GM12878 (cell line): Measurements from ENCODE around the gene ART3. TPM values are rescaled to one million over a fixed set of nuclear protein-coding genes. Genes with fewer than 3 reads are reported as not detected.
A peak's percentile ranks its signal among the peaks of the same experiment; 100 is the strongest.

Experiments used
- ATAC-seq: fragments of 200-7000 bp; cut with Tn5 transposase; 3 replicates; pipeline ENCODE4 v1.9.1; 2020; ENCODE audit warnings: mild to moderate bottlenecking, moderate library complexity
- BruUV-seq: library from RNA; stranded (reverse); fragments of 400-500 nt; replicated peaks from 2 replicates; lab custom pipeline; 2021; lab: Mats Ljungman, UMichigan
- CTCF ChIA-PET: fragments of 300-600 bp; sonication (Branson Sonifier 250); formaldehyde crosslinking; extraction: SDS; loops from one replicate; lab custom pipeline; 2021; ENCODE audit warnings: inconsistent platforms; lab: Yijun Ruan, JAX
- POLR2A ChIA-PET: fragments of 350-600 bp; formaldehyde crosslinking; extraction: SDS; loops from one replicate; lab custom pipeline; 2021; ENCODE audit warnings: inconsistent platforms; lab: Charles Lee
- RAD21 ChIA-PET: fragments of 300-600 bp; sonication (Branson Sonifier 250); formaldehyde crosslinking; loops from one replicate; lab custom pipeline; 2023; ENCODE audit warnings: antibody characterized with exemption; ENCODE audit not compliant: unreplicated experiment; lab: Charles Lee
- SMC1A ChIA-PET: fragments of 300-600 bp; sonication (Branson Sonifier 250); formaldehyde crosslinking; loops from one replicate; lab custom pipeline; 2023; ENCODE audit not compliant: unreplicated experiment, uncharacterized antibody; lab: Charles Lee
- DNase-seq: peaks from one replicate; pipeline ENCODE4 v3.0.0-alpha.2; 2011; ENCODE audit warnings: low read depth, low spot score
- FAIRE-seq: peaks from 3 replicates; lab custom pipeline; 2011; peaks lifted over from hg19 to GRCh38; lab: Jason Lieb, UNC
- H2AFZ ChIP-seq: 2 replicates; pipeline ENCODE4 v1.6.0; 2011; ENCODE audit warnings: low read depth, low read length, control low read depth; ENCODE audit not compliant: control insufficient read depth
- H3K27ac ChIP-seq: 2 replicates; pipeline ENCODE4 v1.5.1; 2011; ENCODE audit warnings: control low read depth; ENCODE audit not compliant: control insufficient read depth, insufficient read depth
- H3K27me3 ChIP-seq, 2 experiments: replicated peaks in 1 of 2; 2 replicates each; pipeline versions ENCODE4 v1.6.0 to v1.6.1; 2011; ENCODE audit warnings: low read length in 1 of 2; ENCODE audit not compliant: control insufficient read depth in 2 of 2, insufficient read depth in 2 of 2
- H3K36me3 ChIP-seq, 2 experiments: 2 replicates each; pipeline ENCODE4 v1.5.1; 2011; ENCODE audit warnings: low read length in 1 of 2; ENCODE audit not compliant: control insufficient read depth in 2 of 2, insufficient read depth in 2 of 2
- H3K4me1 ChIP-seq: 2 replicates; pipeline ENCODE4 v1.6.1; 2011; ENCODE audit warnings: mild to moderate bottlenecking, low read length, moderate library complexity, mixed read lengths; ENCODE audit not compliant: control insufficient read depth, insufficient read depth
- H3K4me2 ChIP-seq: 2 replicates; pipeline ENCODE4 v1.6.0; 2011; ENCODE audit warnings: control low read depth; ENCODE audit not compliant: control insufficient read depth, insufficient read depth
- H3K4me3 ChIP-seq: fragments of 200-600 bp; sonication (generic); 2 replicates; pipeline ENCODE4 v1.5.1; 2016
- H3K79me2 ChIP-seq: 2 replicates; pipeline ENCODE4 v1.6.0; 2011; ENCODE audit warnings: low read length; ENCODE audit not compliant: control insufficient read depth, insufficient read depth
- H3K9ac ChIP-seq: 2 replicates; pipeline ENCODE4 v1.8.0; 2011; ENCODE audit warnings: low read length, control low read depth, mixed read lengths; ENCODE audit not compliant: control insufficient read depth, insufficient read depth
- H3K9me3 ChIP-seq: replicated peaks from 3 replicates; pipeline ENCODE4 v1.5.1; 2011; ENCODE audit warnings: mild to moderate bottlenecking, low read length; ENCODE audit not compliant: control insufficient read depth, insufficient read depth
- H4K20me1 ChIP-seq: 2 replicates; pipeline ENCODE4 v1.6.0; 2011; ENCODE audit not compliant: control insufficient read depth, insufficient read depth
- CREB1 ChIP-seq: IDR thresholded peaks from 2 replicates; pipeline ENCODE4 v1.6.1; 2012; ENCODE audit warnings: low read depth, mild to moderate bottlenecking, inconsistent platforms
- HDGF ChIP-seq: fragments of 450-650 bp; IDR thresholded peaks from 2 replicates; pipeline ENCODE4 v1.6.1; 2016; ENCODE audit warnings: antibody characterized with exemption
- KDM1A ChIP-seq: fragments of 200-600 bp; sonication (generic); IDR thresholded peaks from 2 replicates; pipeline ENCODE4 v1.6.1; 2016; ENCODE audit warnings: borderline replicate concordance
- MTA3 ChIP-seq: IDR thresholded peaks from 2 replicates; pipeline ENCODE4 v1.6.1; 2012; ENCODE audit warnings: low read length, inconsistent platforms, borderline replicate concordance
- NFIC ChIP-seq: IDR thresholded peaks from 2 replicates; pipeline ENCODE4 v1.6.1; 2012; ENCODE audit warnings: low read depth, mild to moderate bottlenecking, inconsistent platforms, low read length, moderate library complexity
- NFXL1 ChIP-seq: fragments of 450-650 bp; IDR thresholded peaks from 2 replicates; pipeline ENCODE4 v1.6.1; 2017; ENCODE audit warnings: antibody characterized with exemption, mild to moderate bottlenecking, borderline replicate concordance
- POLR2AphosphoS5 ChIP-seq: IDR thresholded peaks from 2 replicates; pipeline ENCODE4 v1.6.1; 2011; ENCODE audit warnings: mild to moderate bottlenecking, low read length, inconsistent platforms
- RAD51 ChIP-seq: fragments of 450-650 bp; IDR thresholded peaks from 2 replicates; pipeline ENCODE4 v1.6.1; 2016; ENCODE audit warnings: moderate library complexity, mild to moderate bottlenecking, inconsistent platforms
- SIN3A ChIP-seq: IDR thresholded peaks from 2 replicates; pipeline ENCODE4 v1.6.1; 2012; ENCODE audit warnings: low read depth, low read length, improper control_type of control experiment
- SRF ChIP-seq, 2 experiments: IDR thresholded peaks; 2 replicates each; pipeline ENCODE4 v1.6.1; 2011; ENCODE audit warnings: low read depth in 2 of 2, low read length in 2 of 2, mild to moderate bottlenecking in 1 of 2, moderate library complexity in 1 of 2
- STAT1 ChIP-seq: fragments of 450-650 bp; conservative IDR thresholded peaks from 2 replicates; pipeline ENCODE4 v1.6.1; 2014; ENCODE audit warnings: antibody characterized with exemption, mild to moderate bottlenecking
- TBL1XR1 ChIP-seq: IDR thresholded peaks from 2 replicates; pipeline ENCODE4 v1.6.1; 2012; ENCODE audit warnings: low read depth, low read length, improper control_type of control experiment
- ZNF274 ChIP-seq: IDR thresholded peaks from one replicate; pipeline ENCODE4 v1.8.0; 2011; ENCODE audit not compliant: insufficient read length, insufficient read depth
- WGBS: methylation state at CpG from one replicate; pipeline ENCODE4 v1.1.6; 2016; ENCODE audit warnings: low lambda C conversion rate; ENCODE audit not compliant: insufficient replicate concordance, insufficient coverage; ENCODE audit errors: missing lambda C conversion rate; 5-methylcytosine and 5-hydroxymethylcytosine counted together
- in situ Hi-C: fragments of 300-500 bp; cut with MboI; formaldehyde crosslinking; loops from 9 replicates; pipeline ENCODE4 v1.14.3; 2018; ENCODE audit warnings: mixed read lengths
- intact Hi-C: fragments of 100-400 bp; cut with micrococcal nuclease; formaldehyde crosslinking; loops from one replicate; pipeline ENCODE4 v1.14.2; 2022; ENCODE audit not compliant: unreplicated experiment
- polyA plus RNA-seq, 11 experiments: library from polyadenylated mRNA; depleted of rRNA in 4 of 11; unstranded in 6 of 11; stranded (reverse) in 5 of 11; fragments of >200 nt; fragmentation: Nextera tagmentation in 4 of 11; fragmentation: Illumina TruSeq in 1 of 11; extraction: Ambion mirVana in 4 of 11; extraction: Trizol in 1 of 11; gene quantifications; 1 replicate in 1 of 11; 2 replicates in 10 of 11; pipeline versions ENCODE4 v1.2.1 to v1.2.3, GENCODE V29; 2011 to 2016; ENCODE audit warnings: inconsistent platforms in 2 of 11, missing spikeins in 2 of 11, low read depth in 1 of 11
- total RNA-seq, 4 experiments: library from RNA; depleted of rRNA in 3 of 4; stranded (reverse); fragments of >200 nt in 3 of 4; fragmentation: Illumina TruSeq in 1 of 4; extraction: Trizol in 1 of 4; gene quantifications; 2 replicates each; pipeline versions ENCODE4 v1.2.1 to v1.2.3, GENCODE V29; 2013 to 2021
- TF ChIP-seq, protein P1 (sequence below): IDR thresholded peaks from 2 replicates; pipeline ENCODE4 v1.6.1; 2011; ENCODE audit warnings: mild to moderate bottlenecking, low read depth, low read length, moderate library complexity; ENCODE audit not compliant: insufficient replicate concordance
- TF ChIP-seq, protein P2 (sequence below): fragments of 450-650 bp; IDR thresholded peaks from 2 replicates; pipeline ENCODE4 v1.6.1; 2017; ENCODE audit warnings: mild to moderate bottlenecking, moderate library complexity
- TF ChIP-seq, protein P3 (sequence below): IDR thresholded peaks from 2 replicates; pipeline ENCODE4 v1.6.1; 2011; ENCODE audit warnings: borderline replicate concordance, low read depth, mild to moderate bottlenecking, moderate library complexity, mixed read lengths, low read length; ENCODE audit not compliant: insufficient read depth; ENCODE audit errors: extremely low read length

Gene ART3
- total and polyA plus RNA-seq, 10 of the 15 experiments (the other 5 are each of a cell fraction or from before 2014, with no cell fraction given) = 0.18 to 0.50 (median 0.26) TPM; not detected in 6

DNA sequence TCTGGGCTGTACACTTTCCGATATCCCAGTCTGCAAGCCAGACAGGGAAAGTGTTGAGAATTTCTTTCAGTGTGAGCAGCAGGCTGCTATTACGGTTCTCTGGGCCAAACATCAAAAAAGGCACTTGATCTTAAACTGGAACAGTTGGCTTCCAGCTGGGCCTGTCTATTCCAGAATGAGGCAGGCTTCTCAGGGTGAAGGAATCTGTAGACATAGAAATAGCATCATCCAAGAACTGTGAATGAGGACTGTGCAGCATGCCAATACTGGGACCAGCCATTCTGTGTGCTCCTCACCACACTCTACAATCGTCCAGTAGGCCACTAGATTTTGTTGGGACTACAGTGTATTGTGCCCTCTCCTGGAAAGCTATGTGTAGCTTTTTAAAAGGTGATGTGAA lies 31.1 kb downstream of the ART3 start:
- Histone ChIP-seq H3K79me2 (no peaks in the 10 kb centered on the region), H3K4me2 (no peak overlapping the region), H3K27ac (no peak overlapping the region), H3K27me3 (0 out of 4 replicates have a peak, but pooled peaks cover 0 to 2% of the 10 kb centered on the region in 2 experiments), H3K9me3 (no peaks in the 10 kb centered on the region), H3K4me3 (no peak overlapping the region), H3K4me1 (no peaks in the 10 kb centered on the region), H3K36me3 (no peaks in the 10 kb centered on the region), H3K9ac (no peak overlapping the region), H2AFZ (no peak overlapping the region), H4K20me1 (no peaks in the 10 kb centered on the region)
- 42% methylated on average over 3 of the region's 3 CpGs for WGBS
- DNase-seq (no peak), FAIRE-seq (no peak), ATAC-seq (peak; percentile 40; the same call in 2 of the 3 replicates)
- ChIA-PET POLR2A (no interaction called here), SMC1A (interaction anchor here (1.5 kb wide), 2 partner anchors 14 to 110 kb away, joined by 4 read pairs; no protein-coding TSS in a partner anchor), RAD21 (interaction anchor here (1.6 kb wide), 1 partner anchor 110 kb away, joined by 4 read pairs; no protein-coding TSS in a partner anchor), CTCF (interaction anchor here (1.1 to 3.4 kb wide), 3 partner anchors 110 to 272 kb away, joined by 5 to 11 read pairs (median 5); no protein-coding TSS in a partner anchor)
- no TSS peak for BruUV-seq
- intact Hi-C loops (no loop called here), in situ Hi-C loops (no loop called here)
- TF ChIP-seq, protein P1, sequence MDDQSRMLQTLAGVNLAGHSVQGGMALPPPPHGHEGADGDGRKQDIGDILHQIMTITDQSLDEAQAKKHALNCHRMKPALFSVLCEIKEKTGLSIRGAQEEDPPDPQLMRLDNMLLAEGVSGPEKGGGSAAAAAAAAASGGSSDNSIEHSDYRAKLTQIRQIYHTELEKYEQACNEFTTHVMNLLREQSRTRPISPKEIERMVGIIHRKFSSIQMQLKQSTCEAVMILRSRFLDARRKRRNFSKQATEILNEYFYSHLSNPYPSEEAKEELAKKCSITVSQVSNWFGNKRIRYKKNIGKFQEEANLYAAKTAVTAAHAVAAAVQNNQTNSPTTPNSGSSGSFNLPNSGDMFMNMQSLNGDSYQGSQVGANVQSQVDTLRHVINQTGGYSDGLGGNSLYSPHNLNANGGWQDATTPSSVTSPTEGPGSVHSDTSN = no peak
- no peak for TF ChIP-seq NFXL1
- TF ChIP-seq RAD51 = no peak
- no peak for TF ChIP-seq NFIC
- TF ChIP-seq HDGF = no peak
- TF ChIP-seq MTA3 = no peak
- TF ChIP-seq, protein P2, sequence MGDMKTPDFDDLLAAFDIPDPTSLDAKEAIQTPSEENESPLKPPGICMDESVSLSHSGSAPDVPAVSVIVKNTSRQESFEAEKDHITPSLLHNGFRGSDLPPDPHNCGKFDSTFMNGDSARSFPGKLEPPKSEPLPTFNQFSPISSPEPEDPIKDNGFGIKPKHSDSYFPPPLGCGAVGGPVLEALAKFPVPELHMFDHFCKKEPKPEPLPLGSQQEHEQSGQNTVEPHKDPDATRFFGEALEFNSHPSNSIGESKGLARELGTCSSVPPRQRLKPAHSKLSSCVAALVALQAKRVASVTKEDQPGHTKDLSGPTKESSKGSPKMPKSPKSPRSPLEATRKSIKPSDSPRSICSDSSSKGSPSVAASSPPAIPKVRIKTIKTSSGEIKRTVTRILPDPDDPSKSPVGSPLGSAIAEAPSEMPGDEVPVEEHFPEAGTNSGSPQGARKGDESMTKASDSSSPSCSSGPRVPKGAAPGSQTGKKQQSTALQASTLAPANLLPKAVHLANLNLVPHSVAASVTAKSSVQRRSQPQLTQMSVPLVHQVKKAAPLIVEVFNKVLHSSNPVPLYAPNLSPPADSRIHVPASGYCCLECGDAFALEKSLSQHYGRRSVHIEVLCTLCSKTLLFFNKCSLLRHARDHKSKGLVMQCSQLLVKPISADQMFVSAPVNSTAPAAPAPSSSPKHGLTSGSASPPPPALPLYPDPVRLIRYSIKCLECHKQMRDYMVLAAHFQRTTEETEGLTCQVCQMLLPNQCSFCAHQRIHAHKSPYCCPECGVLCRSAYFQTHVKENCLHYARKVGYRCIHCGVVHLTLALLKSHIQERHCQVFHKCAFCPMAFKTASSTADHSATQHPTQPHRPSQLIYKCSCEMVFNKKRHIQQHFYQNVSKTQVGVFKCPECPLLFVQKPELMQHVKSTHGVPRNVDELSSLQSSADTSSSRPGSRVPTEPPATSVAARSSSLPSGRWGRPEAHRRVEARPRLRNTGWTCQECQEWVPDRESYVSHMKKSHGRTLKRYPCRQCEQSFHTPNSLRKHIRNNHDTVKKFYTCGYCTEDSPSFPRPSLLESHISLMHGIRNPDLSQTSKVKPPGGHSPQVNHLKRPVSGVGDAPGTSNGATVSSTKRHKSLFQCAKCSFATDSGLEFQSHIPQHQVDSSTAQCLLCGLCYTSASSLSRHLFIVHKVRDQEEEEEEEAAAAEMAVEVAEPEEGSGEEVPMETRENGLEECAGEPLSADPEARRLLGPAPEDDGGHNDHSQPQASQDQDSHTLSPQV = no peak
- no peak for TF ChIP-seq ZNF274
- TF ChIP-seq TBL1XR1 = no peak
- no peak for TF ChIP-seq CREB1
- no peak for TF ChIP-seq STAT1
- TF ChIP-seq SRF (IDR thresholded peaks at IDR 0.05; ENCODE audit: low read depth in 2 of 2, low read length in 2 of 2) = no peak
- TF ChIP-seq KDM1A = no peak
- TF ChIP-seq, protein P3, sequence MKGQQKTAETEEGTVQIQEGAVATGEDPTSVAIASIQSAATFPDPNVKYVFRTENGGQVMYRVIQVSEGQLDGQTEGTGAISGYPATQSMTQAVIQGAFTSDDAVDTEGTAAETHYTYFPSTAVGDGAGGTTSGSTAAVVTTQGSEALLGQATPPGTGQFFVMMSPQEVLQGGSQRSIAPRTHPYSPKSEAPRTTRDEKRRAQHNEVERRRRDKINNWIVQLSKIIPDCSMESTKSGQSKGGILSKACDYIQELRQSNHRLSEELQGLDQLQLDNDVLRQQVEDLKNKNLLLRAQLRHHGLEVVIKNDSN = no peak
- no peak for TF ChIP-seq POLR2AphosphoS5
- no peak for TF ChIP-seq SIN3A
